Keratinocyte (primary cell): ENCODE measurements around the gene TBC1D9B.

Source experiments
- EZH2 ChIP-seq: IDR thresholded peaks from one replicate; pipeline ENCODE4 v1.6.1; 2012; ENCODE audit warnings: inconsistent platforms, mild to moderate bottlenecking, low read length, moderate library complexity
- TF ChIP-seq, protein P1 (sequence below), 3 experiments: IDR thresholded peaks in 1 of 3; conservative IDR thresholded peaks in 1 of 3; optimal IDR thresholded peaks in 1 of 3; 2 replicates in 2 of 3; 3 replicates in 1 of 3; pipeline versions ENCODE3 to v1.5.1; 2011; ENCODE audit warnings: low read length in 3 of 3, mild to moderate bottlenecking in 3 of 3, moderate library complexity in 2 of 3, control low read depth in 1 of 3, inconsistent platforms in 1 of 3; ENCODE audit not compliant: insufficient read depth in 2 of 3; ENCODE audit errors: extremely low read depth in 1 of 3

DNA sequence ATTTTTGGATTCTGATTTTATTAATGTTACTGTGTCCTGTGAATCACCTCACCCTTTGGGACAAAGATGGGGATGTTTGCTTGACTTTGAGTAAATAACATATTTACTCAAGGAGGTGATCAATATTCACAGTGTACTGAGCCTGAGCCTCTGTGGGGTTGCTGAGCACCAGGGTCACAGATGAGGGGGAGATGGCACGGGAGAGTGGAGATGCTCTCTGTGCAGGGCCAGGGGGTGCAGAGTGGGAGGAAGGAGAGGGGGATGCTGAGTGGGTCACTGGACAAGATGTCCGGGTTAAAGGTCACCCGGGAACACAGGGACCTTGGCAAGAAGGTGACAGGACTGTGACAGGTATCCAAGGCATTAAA lies 83.0 kb downstream of the TBC1D9B start:
- TF ChIP-seq, protein P1, sequence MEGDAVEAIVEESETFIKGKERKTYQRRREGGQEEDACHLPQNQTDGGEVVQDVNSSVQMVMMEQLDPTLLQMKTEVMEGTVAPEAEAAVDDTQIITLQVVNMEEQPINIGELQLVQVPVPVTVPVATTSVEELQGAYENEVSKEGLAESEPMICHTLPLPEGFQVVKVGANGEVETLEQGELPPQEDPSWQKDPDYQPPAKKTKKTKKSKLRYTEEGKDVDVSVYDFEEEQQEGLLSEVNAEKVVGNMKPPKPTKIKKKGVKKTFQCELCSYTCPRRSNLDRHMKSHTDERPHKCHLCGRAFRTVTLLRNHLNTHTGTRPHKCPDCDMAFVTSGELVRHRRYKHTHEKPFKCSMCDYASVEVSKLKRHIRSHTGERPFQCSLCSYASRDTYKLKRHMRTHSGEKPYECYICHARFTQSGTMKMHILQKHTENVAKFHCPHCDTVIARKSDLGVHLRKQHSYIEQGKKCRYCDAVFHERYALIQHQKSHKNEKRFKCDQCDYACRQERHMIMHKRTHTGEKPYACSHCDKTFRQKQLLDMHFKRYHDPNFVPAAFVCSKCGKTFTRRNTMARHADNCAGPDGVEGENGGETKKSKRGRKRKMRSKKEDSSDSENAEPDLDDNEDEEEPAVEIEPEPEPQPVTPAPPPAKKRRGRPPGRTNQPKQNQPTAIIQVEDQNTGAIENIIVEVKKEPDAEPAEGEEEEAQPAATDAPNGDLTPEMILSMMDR (optimal IDR thresholded peaks at IDR 0.05 in 1 of 3, IDR thresholded peaks at IDR 0.05 in 1 of 3, conservative IDR thresholded peaks at IDR 0.05 in 1 of 3; ENCODE audit: extremely low read depth in 1 of 3, insufficient read depth in 2 of 3, low read length in 3 of 3) = no peak
- no peak for TF ChIP-seq EZH2
